ENCODE measurements around the gene SORL1.
A peak's percentile ranks its signal among the peaks of the same experiment; 100 is the strongest.
"Not testable (repeated sequence)": the region's sequence is repeated elsewhere in the genome, so short reads cannot be mapped to it uniquely, and the experiment has no call there.

SORL1 gene

DNA sequence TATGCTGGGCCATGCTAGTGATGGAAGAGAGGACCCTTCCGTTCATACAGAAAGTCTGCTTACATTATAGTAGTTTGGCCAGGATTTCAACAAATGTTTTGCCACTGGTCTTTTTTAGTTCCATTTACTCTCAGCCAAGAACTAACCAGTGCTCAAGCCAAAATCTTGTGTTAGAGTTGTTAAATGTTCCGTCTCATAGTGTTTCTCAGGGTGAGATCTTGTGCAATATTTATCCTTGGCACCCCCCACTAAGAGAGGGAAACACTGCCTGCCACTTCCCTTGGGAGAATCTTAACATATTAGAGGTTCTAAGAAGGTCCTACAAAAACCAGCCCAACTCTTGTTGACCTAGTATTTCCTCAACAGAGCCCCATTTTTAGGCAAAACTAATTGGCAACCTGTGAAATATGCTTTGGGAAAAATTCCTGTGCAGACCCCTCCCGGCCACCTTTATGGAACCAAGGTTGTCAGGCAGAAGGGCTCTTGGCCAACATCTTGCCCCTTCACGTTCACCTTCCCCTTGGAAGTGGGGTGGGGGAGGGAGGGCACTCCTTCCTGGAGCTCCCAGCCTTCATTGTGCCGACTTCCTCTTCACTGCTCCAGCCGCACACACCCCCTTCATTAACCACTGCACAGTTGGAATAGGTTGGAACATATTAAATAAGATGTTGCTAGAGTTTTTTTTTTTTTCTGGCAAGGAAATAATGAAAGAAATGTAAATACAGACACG lies 173.8 kb downstream of the SORL1 start:
- ATAC-seq (no peak), DNase-seq (no peak)
- H3K27me3 Mint-ChIP-seq = no peaks in the 10 kb centered on the region
- H3K4me3 Mint-ChIP-seq = no peak overlapping the region
- no peaks in the 10 kb centered on the region for H3K9me3 Mint-ChIP-seq
- no peak overlapping the region for H3K27ac Mint-ChIP-seq
- H3K4me1 Mint-ChIP-seq = peaks cover 10% of the 10 kb centered on the region

DNA sequence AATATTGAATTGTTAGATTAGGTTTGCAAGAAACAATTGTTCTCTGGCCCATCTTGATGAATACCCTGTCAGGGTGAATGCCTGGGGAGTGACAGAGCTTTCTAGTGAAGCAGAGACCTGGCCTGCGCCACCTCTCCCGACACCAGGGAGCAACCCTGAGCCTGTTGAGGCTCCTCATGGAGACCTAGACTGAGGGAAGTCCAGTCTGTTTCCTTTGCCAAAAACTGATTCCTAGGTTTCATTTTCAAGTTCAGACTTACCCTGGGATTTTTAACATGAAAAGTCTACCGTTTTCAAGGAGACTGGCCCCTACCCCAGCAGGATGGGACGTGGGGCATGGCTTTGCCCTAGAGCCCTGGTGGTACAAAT lies 174.4 kb downstream of the SORL1 start:
- H3K27ac Mint-ChIP-seq = no peak overlapping the region
- peaks cover 7% of the 10 kb centered on the region for H3K4me1 Mint-ChIP-seq
- ATAC-seq = no peak

DNA sequence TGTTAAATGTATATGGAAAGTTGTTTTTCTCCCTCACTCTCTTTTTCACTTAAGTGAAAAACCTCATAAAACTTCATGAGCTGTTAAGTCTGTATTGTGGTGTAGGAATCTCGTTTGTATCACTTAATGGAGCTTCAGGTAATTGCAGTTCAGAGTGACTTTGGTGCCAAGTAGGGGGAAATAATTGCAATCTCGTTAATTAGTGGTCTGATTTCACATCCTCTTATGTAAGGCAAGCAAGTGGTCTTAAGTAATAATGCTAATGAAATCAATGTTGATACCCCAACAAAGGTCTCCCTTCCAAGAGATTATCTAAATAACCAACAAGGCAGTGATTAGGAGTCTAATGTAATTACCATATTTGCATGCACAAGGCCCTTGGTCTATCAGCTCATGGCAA lies 174.9 kb downstream of the SORL1 start:
- no peak overlapping the region for H3K27ac Mint-ChIP-seq
- ATAC-seq (no peak), DNase-seq (no peak)
- no peaks in the 10 kb centered on the region for H3K9me3 Mint-ChIP-seq
- peaks cover 4% of the 10 kb centered on the region for H3K4me1 Mint-ChIP-seq
- H3K27me3 Mint-ChIP-seq = no peaks in the 10 kb centered on the region
- no peak overlapping the region for H3K4me3 Mint-ChIP-seq

More for the DNA sequence above, 174.4 kb downstream of the SORL1 start:
- DNase-seq = no peak
- Mint-ChIP-seq H3K27me3 (no peaks in the 10 kb centered on the region), H3K9me3 (no peaks in the 10 kb centered on the region), H3K4me3 (no peak overlapping the region)

- DNase-seq (no peak), ATAC-seq (no peak)
- Mint-ChIP-seq H3K9me3 (no peaks in the 10 kb centered on the region), H3K27me3 (no peaks in the 10 kb centered on the region), H3K4me3 (no peak overlapping the region), H3K27ac (no peak overlapping the region), H3K4me1 (no peaks in the 10 kb centered on the region)
These were observed 177.9 kb downstream of the SORL1 start for GRCh38 chr11:121630041-121630440.

- Mint-ChIP-seq H3K4me3 (no peak overlapping the region), H3K27ac (no peak overlapping the region), H3K9me3 (no peaks in the 10 kb centered on the region), H3K27me3 (no peaks in the 10 kb centered on the region), H3K4me1 (no peaks in the 10 kb centered on the region)
- no peak for ATAC-seq
- DNase-seq = no peak
These were observed 179.3 kb downstream of the SORL1 start for GRCh38 chr11:121631456-121631855.

- no peaks in the 10 kb centered on the region for H3K27me3 Mint-ChIP-seq
- H3K27ac Mint-ChIP-seq = no peak overlapping the region
- H3K9me3 Mint-ChIP-seq = no peaks in the 10 kb centered on the region
- DNase-seq (no peak), ATAC-seq (no peak)
- H3K4me3 Mint-ChIP-seq = no peak overlapping the region
- no peaks in the 10 kb centered on the region for H3K4me1 Mint-ChIP-seq
These were observed 182.2 kb downstream of the SORL1 start for GRCh38 chr11:121634273-121634672.

GRCh38 chr11:121634889-121635288 lies 182.8 kb downstream of the SORL1 start:
- peak overlapping the region in 1 of 2 donors; percentile 8 for H3K27ac Mint-ChIP-seq
- no peaks in the 10 kb centered on the region for H3K4me1 Mint-ChIP-seq
- H3K9me3 Mint-ChIP-seq = no peaks in the 10 kb centered on the region
- no peak for ATAC-seq
- H3K4me3 Mint-ChIP-seq = no peak overlapping the region
- no peaks in the 10 kb centered on the region for H3K27me3 Mint-ChIP-seq
- no peak for DNase-seq

DNA sequence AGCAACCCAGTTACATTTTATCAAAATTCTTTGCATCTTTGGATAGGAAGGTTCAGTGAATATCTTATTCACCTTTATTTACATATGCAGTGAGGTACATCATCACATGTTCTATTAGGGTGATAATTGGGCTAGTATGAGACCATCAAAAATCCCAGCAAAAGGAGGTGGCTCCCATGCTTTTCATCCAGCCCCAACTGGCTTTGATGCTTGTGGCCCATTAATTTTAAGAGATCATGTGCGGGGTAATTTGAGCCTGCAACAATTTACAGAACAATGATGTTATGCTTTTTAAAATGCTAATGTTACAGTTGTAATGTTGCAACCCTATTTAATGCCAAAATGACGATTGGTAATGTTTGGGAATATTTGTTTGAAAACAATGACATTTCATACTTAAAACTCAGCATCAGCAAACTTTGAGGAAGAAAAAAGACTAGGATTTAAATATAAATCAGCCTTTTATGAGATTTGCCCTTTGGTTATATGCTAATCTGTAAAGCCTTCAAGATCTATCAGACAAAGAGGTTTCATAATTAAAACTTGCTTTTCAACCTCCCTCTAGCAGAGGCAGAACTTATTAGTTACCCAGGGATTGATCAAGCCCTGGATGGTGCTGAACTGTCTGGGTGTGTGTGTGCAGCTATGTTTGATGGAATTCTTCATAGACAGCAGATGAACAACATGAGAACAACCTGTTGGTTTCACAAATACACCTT lies 184.1 kb downstream of the SORL1 start:
- H3K27ac Mint-ChIP-seq = no peak overlapping the region
- no peaks in the 10 kb centered on the region for H3K4me1 Mint-ChIP-seq
- H3K27me3 Mint-ChIP-seq = no peaks in the 10 kb centered on the region
- no peaks in the 10 kb centered on the region for H3K9me3 Mint-ChIP-seq
- ATAC-seq (no peak), DNase-seq (no peak)
- no peak overlapping the region for H3K4me3 Mint-ChIP-seq

- Mint-ChIP-seq H3K4me1 (no peaks in the 10 kb centered on the region), H3K27me3 (no peaks in the 10 kb centered on the region), H3K4me3 (no peak overlapping the region), H3K9me3 (no peaks in the 10 kb centered on the region), H3K27ac (no peak overlapping the region)
- no peak for ATAC-seq
- DNase-seq = no peak
These were observed 184.7 kb downstream of the SORL1 start for GRCh38 chr11:121636800-121637176.

GRCh38 chr11:121637587-121637986 lies 185.5 kb downstream of the SORL1 start:
- DNase-seq, H3K27ac Mint-ChIP-seq, H3K9me3 Mint-ChIP-seq, H3K27me3 Mint-ChIP-seq, H3K4me1 Mint-ChIP-seq, ATAC-seq, H3K4me3 Mint-ChIP-seq: not testable (repeated sequence)

GRCh38 chr11:121643479-121644186 lies 191.5 kb downstream of the SORL1 start:
- no peaks in the 10 kb centered on the region for H3K27me3 Mint-ChIP-seq
- no peaks in the 10 kb centered on the region for H3K9me3 Mint-ChIP-seq
- ATAC-seq = no peak
- no peak for DNase-seq
- H3K27ac Mint-ChIP-seq = no peak overlapping the region
- H3K4me3 Mint-ChIP-seq = no peak overlapping the region
- peaks cover 5% of the 10 kb centered on the region for H3K4me1 Mint-ChIP-seq

- DNase-seq (no peak), ATAC-seq (no peak)
- Mint-ChIP-seq H3K27me3 (no peaks in the 10 kb centered on the region), H3K4me1 (peaks cover 5% of the 10 kb centered on the region), H3K4me3 (no peak overlapping the region), H3K27ac (no peak overlapping the region), H3K9me3 (no peaks in the 10 kb centered on the region)
These were observed 192.0 kb downstream of the SORL1 start for GRCh38 chr11:121644187-121644512.

- H3K4me1 Mint-ChIP-seq = peaks cover 12% of the 10 kb centered on the region
- ATAC-seq = no peak
- DNase-seq = no peak
- no peaks in the 10 kb centered on the region for H3K27me3 Mint-ChIP-seq
- H3K27ac Mint-ChIP-seq = no peak overlapping the region
- H3K9me3 Mint-ChIP-seq = no peaks in the 10 kb centered on the region
- no peak overlapping the region for H3K4me3 Mint-ChIP-seq
These were observed 192.9 kb downstream of the SORL1 start for GRCh38 chr11:121645001-121645400.

DNA sequence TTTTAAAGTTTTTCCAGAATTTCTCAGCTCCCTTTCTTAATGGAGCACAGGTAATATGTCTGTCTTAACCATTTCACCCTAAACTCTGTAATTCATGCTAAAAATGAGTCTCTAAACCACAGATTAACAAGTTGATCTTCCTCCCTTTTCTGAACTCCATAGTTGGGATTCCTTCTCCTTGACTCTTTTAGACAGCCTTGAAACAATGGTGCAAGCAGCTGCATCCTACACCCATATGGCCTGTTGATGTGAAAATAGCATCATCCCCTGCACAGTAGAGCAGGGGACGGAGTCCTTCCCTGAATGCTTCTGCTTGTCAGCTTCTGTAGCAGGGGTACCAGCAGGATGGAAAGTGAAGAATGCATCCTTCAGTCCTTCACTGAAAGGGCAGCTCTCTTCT lies 193.5 kb downstream of the SORL1 start:
- H3K27me3 Mint-ChIP-seq = no peaks in the 10 kb centered on the region
- no peak for ATAC-seq
- H3K27ac Mint-ChIP-seq = no peak overlapping the region

GRCh38 chr11:121648306-121648705 lies 196.2 kb downstream of the SORL1 start:
- Mint-ChIP-seq H3K27ac (no peak overlapping the region), H3K4me1 (peaks cover 22% of the 10 kb centered on the region), H3K4me3 (no peak overlapping the region), H3K9me3 (no peaks in the 10 kb centered on the region), H3K27me3 (no peaks in the 10 kb centered on the region)
- DNase-seq (no peak), ATAC-seq (no peak)

More for the DNA sequence above, 193.5 kb downstream of the SORL1 start:
- H3K9me3 Mint-ChIP-seq = no peaks in the 10 kb centered on the region
- no peak overlapping the region for H3K4me3 Mint-ChIP-seq
- DNase-seq = no peak
- H3K4me1 Mint-ChIP-seq = peaks cover 18% of the 10 kb centered on the region

DNA sequence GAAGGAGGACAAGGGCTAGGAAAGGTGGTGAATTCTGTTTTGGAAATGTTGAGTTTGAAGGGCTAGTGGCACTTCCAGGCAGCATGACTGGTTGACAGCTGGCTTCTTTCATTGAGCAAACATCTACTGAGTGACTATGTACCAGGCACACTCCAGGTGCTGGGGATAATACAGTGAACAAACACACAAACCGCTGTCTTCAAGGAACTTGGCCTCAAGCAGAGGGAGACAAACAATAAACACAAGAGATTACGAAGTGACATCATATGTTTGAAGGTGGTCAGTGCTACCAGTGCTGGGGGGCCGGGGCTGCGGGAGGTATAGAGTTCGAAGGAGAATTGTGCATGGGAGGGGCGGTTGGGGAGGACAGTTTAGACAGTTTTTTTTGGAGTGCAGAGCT lies 197.7 kb downstream of the SORL1 start:
- Mint-ChIP-seq H3K27me3 (peaks cover 9% of the 10 kb centered on the region), H3K4me1 (peaks cover 22% of the 10 kb centered on the region), H3K4me3 (peak overlapping the region in 1 of 2 donors; percentile 31), H3K27ac (peak overlapping the region; percentile 42 to 48), H3K9me3 (no peaks in the 10 kb centered on the region)
- no peak for ATAC-seq
- no peak for DNase-seq
